GM23338 (cell line): ENCODE results near the gene ACTA2. TPM values are rescaled to one million over a fixed set of nuclear protein-coding genes. Genes with fewer than 3 reads are reported as not detected.

Experiments used
- ATAC-seq: fragments of 200-7000 bp; cut with Tn5 transposase; 3 replicates; pipeline ENCODE4 v1.9.1; 2020
- DNase-seq: peaks from one replicate; pipeline ENCODE4 v3.0.0-alpha.2; 2015; ENCODE audit warnings: low spot score
- H2AFZ ChIP-seq: fragments of 200-600 bp; sonication (generic); 2 replicates; pipeline ENCODE4 v1.8.0; 2016; ENCODE audit warnings: antibody characterized with exemption, mild to moderate bottlenecking, moderate library complexity
- H3F3A ChIP-seq: fragments of 200-600 bp; sonication (generic); replicated peaks from 2 replicates; pipeline ENCODE4 v1.8.0; 2017; ENCODE audit warnings: antibody characterized with exemption, mixed run types, low read depth
- H3K27ac ChIP-seq: fragments of 200-600 bp; sonication (generic); 2 replicates; pipeline ENCODE4 v1.6.1; 2016; ENCODE audit warnings: low read depth
- H3K27me3 ChIP-seq: fragments of 200-600 bp; sonication (generic); 2 replicates; pipeline ENCODE4 v1.8.0; 2016; ENCODE audit warnings: mild to moderate bottlenecking, mixed run types, moderate library complexity; ENCODE audit not compliant: insufficient read depth
- H3K36me3 ChIP-seq: fragments of 200-600 bp; sonication (generic); 2 replicates; pipeline ENCODE4 v1.8.0; 2016; ENCODE audit warnings: mild to moderate bottlenecking; ENCODE audit not compliant: insufficient read depth
- H3K4me1 ChIP-seq: fragments of 200-600 bp; sonication (generic); 2 replicates; pipeline ENCODE4 v1.8.0; 2016; ENCODE audit warnings: mild to moderate bottlenecking, moderate library complexity; ENCODE audit not compliant: insufficient read depth
- H3K4me2 ChIP-seq: fragments of 200-600 bp; sonication (generic); 2 replicates; pipeline ENCODE4 v1.7.1; 2017; ENCODE audit warnings: mixed run types
- H3K4me3 ChIP-seq: fragments of 200-600 bp; sonication (generic); 2 replicates; pipeline ENCODE4 v1.6.1; 2016; ENCODE audit warnings: mixed run types
- H3K79me2 ChIP-seq: fragments of 200-600 bp; sonication (generic); replicated peaks from 2 replicates; pipeline ENCODE4 v1.8.0; 2017; ENCODE audit warnings: mild to moderate bottlenecking; ENCODE audit not compliant: insufficient read depth
- H3K9me2 ChIP-seq: fragments of 200-600 bp; sonication (generic); 2 replicates; pipeline ENCODE4 v1.8.0; 2017; ENCODE audit not compliant: insufficient read depth
- H4K20me1 ChIP-seq: fragments of 200-600 bp; sonication (generic); replicated peaks from 2 replicates; pipeline ENCODE4 v1.8.0; 2017; ENCODE audit warnings: mild to moderate bottlenecking; ENCODE audit not compliant: insufficient read depth
- H3K27ac Mint-ChIP-seq: 2 replicates; pipeline ENCODE4 v1.8.0; 2020; ENCODE audit warnings: inconsistent platforms, mild to moderate bottlenecking, moderate library complexity, mixed read lengths
- H3K27me3 Mint-ChIP-seq: 3 replicates; pipeline ENCODE4 v1.8.0; 2022; ENCODE audit warnings: low read depth, mild to moderate bottlenecking, moderate library complexity, mixed read lengths, inconsistent platforms; ENCODE audit not compliant: insufficient read depth, poor library complexity
- H3K36me3 Mint-ChIP-seq: 3 replicates; pipeline ENCODE4 v1.8.0; 2021; ENCODE audit warnings: low read depth, mild to moderate bottlenecking, inconsistent platforms, moderate library complexity, mixed read lengths
- H3K4me1 Mint-ChIP-seq: 3 replicates; pipeline ENCODE4 v1.8.0; 2020; ENCODE audit warnings: mild to moderate bottlenecking, inconsistent platforms, mixed read lengths
- H3K4me3 Mint-ChIP-seq: 3 replicates; pipeline ENCODE4 v1.8.0; 2021; ENCODE audit warnings: moderate library complexity, mild to moderate bottlenecking, inconsistent platforms, mixed read lengths
- H3K9me3 Mint-ChIP-seq: 3 replicates; pipeline ENCODE4 v1.8.0; 2020; ENCODE audit warnings: moderate library complexity, mild to moderate bottlenecking, inconsistent platforms, mixed read lengths
- CREB1 ChIP-seq: fragments of 250-450 bp; sonication (Bioruptor Pico); IDR thresholded peaks from 2 replicates; pipeline ENCODE4 v1.5.0; 2020; ENCODE audit warnings: low read depth, mild to moderate bottlenecking, moderate library complexity
- CTCF ChIP-seq, 2 experiments: fragments of 200-600 bp in 1 of 2; sonication (generic) in 1 of 2; conservative IDR thresholded peaks; 2 replicates each; pipeline versions ENCODE4 v1.5.1 to v1.6.1; 2016 to 2017; ENCODE audit warnings: antibody characterized with exemption in 2 of 2, low read depth in 2 of 2, mild to moderate bottlenecking in 2 of 2, moderate library complexity in 1 of 2
- ETS1 ChIP-seq: IDR thresholded peaks from 2 replicates; pipeline ENCODE4 v1.6.1; 2016; ENCODE audit warnings: antibody characterized with exemption
- EZH2 ChIP-seq: fragments of 200-600 bp; sonication (generic); IDR thresholded peaks from one replicate; pipeline ENCODE4 v1.8.0; 2017; ENCODE audit warnings: antibody characterized with exemption, mild to moderate bottlenecking, low read depth; ENCODE audit not compliant: unreplicated experiment
- EZH2phosphoT487 ChIP-seq: fragments of 200-600 bp; sonication (generic); IDR thresholded peaks from one replicate; pipeline ENCODE4 v1.8.1; 2018; ENCODE audit warnings: antibody characterized with exemption; ENCODE audit not compliant: unreplicated experiment
- JUNB ChIP-seq: IDR thresholded peaks from one replicate; pipeline ENCODE4 v1.6.1; 2016; ENCODE audit warnings: antibody characterized with exemption; ENCODE audit not compliant: unreplicated experiment
- NANOG ChIP-seq: IDR thresholded peaks from 2 replicates; pipeline ENCODE4 v1.6.1; 2016; ENCODE audit warnings: antibody characterized with exemption, borderline replicate concordance
- POLR2AphosphoS5 ChIP-seq: IDR thresholded peaks from 2 replicates; pipeline ENCODE4 v1.6.1; 2016; ENCODE audit warnings: antibody characterized with exemption, low read depth
- REST ChIP-seq: IDR thresholded peaks from one replicate; pipeline ENCODE4 v1.6.1; 2018; ENCODE audit warnings: antibody characterized with exemption; ENCODE audit not compliant: unreplicated experiment
- STAT1 ChIP-seq: IDR thresholded peaks from one replicate; pipeline ENCODE4 v1.6.1; 2016; ENCODE audit warnings: antibody characterized with exemption; ENCODE audit not compliant: unreplicated experiment
- ZNF114 ChIP-seq: fragments of 250-450 bp; sonication (Bioruptor Pico); IDR thresholded peaks from 2 replicates; pipeline ENCODE4 v1.5.0; 2020; ENCODE audit warnings: mild to moderate bottlenecking, moderate library complexity
- ZNF331 ChIP-seq: fragments of 250-450 bp; sonication (Bioruptor Pico); IDR thresholded peaks from 2 replicates; pipeline ENCODE4 v1.5.0; 2020; ENCODE audit warnings: low read depth, mild to moderate bottlenecking, moderate library complexity
- ZNF462 ChIP-seq: fragments of 250-450 bp; sonication (Bioruptor Pico); IDR thresholded peaks from 2 replicates; pipeline ENCODE4 v1.5.0; 2020; ENCODE audit warnings: mild to moderate bottlenecking, moderate library complexity
- polyA plus RNA-seq: library from polyadenylated mRNA; unstranded; fragments of >200 nt; fragmentation: Nextera tagmentation; extraction: Ambion mirVana; gene quantifications from 2 replicates; pipeline ENCODE4 v1.2.1, GENCODE V29; 2016
- total RNA-seq: library from RNA; depleted of rRNA; stranded (reverse); fragments of >200 nt; shearing (Covaris generic); gene quantifications from 2 replicates; pipeline ENCODE4 v1.2.3, GENCODE V29; 2014

ACTA2 gene
- total and polyA plus RNA-seq, 2 experiments from 2014 or later = 3.4 to 9.4 TPM

- Mint-ChIP-seq H3K27ac (no peak overlapping the region), H3K27me3 (no peaks in the 10 kb centered on the region), H3K36me3 (no peaks in the 10 kb centered on the region), H3K4me3 (no peak overlapping the region), H3K9me3 (no peaks in the 10 kb centered on the region), H3K4me1 (no peaks in the 10 kb centered on the region)
- H3K4me3 ChIP-seq = no peak overlapping the region
- ATAC-seq (no peak), DNase-seq (no peak)
- H3K4me2 ChIP-seq = no peak overlapping the region
- H3K27ac ChIP-seq = no peak overlapping the region
- no peaks in the 10 kb centered on the region for H3K79me2 ChIP-seq
- H4K20me1 ChIP-seq = no peaks in the 10 kb centered on the region
- no peaks in the 10 kb centered on the region for H3K4me1 ChIP-seq
- no peaks in the 10 kb centered on the region for H3F3A ChIP-seq
- no peaks in the 10 kb centered on the region for H3K27me3 ChIP-seq
- TF ChIP-seq EZH2phosphoT487 (no peak), CTCF (conservative IDR thresholded peaks at IDR 0.05; ENCODE audit: low read depth in 2 of 2) (no peak), CREB1 (no peak), REST (no peak), NANOG (no peak), POLR2AphosphoS5 (no peak), STAT1 (no peak), JUNB (no peak), EZH2 (no peak), ETS1 (no peak), ZNF114 (CRISPR knock-in tag) (no peak), ZNF331 (CRISPR knock-in tag) (no peak), ZNF462 (CRISPR knock-in tag) (no peak)
- H2AFZ ChIP-seq = no peak overlapping the region
- no peaks in the 10 kb centered on the region for H3K9me2 ChIP-seq
- no peaks in the 10 kb centered on the region for H3K36me3 ChIP-seq
Measured at GRCh38 chr10:88920198-88920597, 32.4 kb downstream of the ACTA2 start.
